Measurements from ENCODE around the gene CDH4. TPM values are rescaled to one million over a fixed set of nuclear protein-coding genes. Genes with fewer than 3 reads are reported as not detected.
A peak's percentile ranks its signal among the peaks of the same experiment; 100 is the strongest.

CDH4 gene
- total and polyA plus RNA-seq, 2 donors from 2014 or later = 1.1 TPM; not detected in 1

GRCh38 chr20:61898405-61898804, 646.3 kb downstream of the CDH4 start:
- DNase-seq = no peak
- H3K4me1 ChIP-seq (ENCODE audit: control insufficient read depth in 2 of 3, insufficient read depth in 2 of 3, low read depth in 1 of 3, low read length in 3 of 3) = peaks cover 0 to 4% (median 3%) of the 10 kb centered on the region in 3 donors
- no peak overlapping the region for H3K27ac ChIP-seq (ENCODE audit: low read depth in 2 of 2, low read length in 2 of 2)
- no peaks in the 10 kb centered on the region for H3K36me3 ChIP-seq (ENCODE audit: control insufficient read depth in 2 of 3, insufficient read depth in 3 of 3, low read length in 3 of 3)
- H3K27me3 ChIP-seq (ENCODE audit: control insufficient read depth, insufficient read depth, low read length) = no peaks in the 10 kb centered on the region
- no peak overlapping the region for H3K4me3 ChIP-seq (ENCODE audit: low read length in 3 of 3)
- H3K9ac ChIP-seq (ENCODE audit: low read length in 3 of 3) = no peak overlapping the region
- H3K9me3 ChIP-seq (ENCODE audit: control insufficient read depth in 2 of 3, insufficient read depth in 1 of 3, low read length in 3 of 3) = no peaks in the 10 kb centered on the region
- no peak for TF ChIP-seq CTCF (IDR thresholded peaks at IDR 0.05; ENCODE audit: borderline replicate concordance, extremely low read depth, insufficient read depth)
- intact Hi-C loops (cut with DNase I) = no loop called here
- no peak for FAIRE-seq

- Histone ChIP-seq H3K9ac (ENCODE audit: low read length in 3 of 3) (no peak overlapping the region), H3K4me1 (ENCODE audit: control insufficient read depth in 2 of 3, insufficient read depth in 2 of 3, low read depth in 1 of 3, low read length in 3 of 3) (peaks cover 0 to 4% (median 3%) of the 10 kb centered on the region in 3 donors), H3K27ac (ENCODE audit: low read depth in 2 of 2, low read length in 2 of 2) (no peak overlapping the region), H3K9me3 (ENCODE audit: control insufficient read depth in 2 of 3, insufficient read depth in 1 of 3, low read length in 3 of 3) (no peaks in the 10 kb centered on the region), H3K4me3 (ENCODE audit: low read length in 3 of 3) (no peak overlapping the region), H3K36me3 (ENCODE audit: control insufficient read depth in 2 of 3, insufficient read depth in 3 of 3, low read length in 3 of 3) (no peaks in the 10 kb centered on the region), H3K27me3 (ENCODE audit: control insufficient read depth, insufficient read depth, low read length) (no peaks in the 10 kb centered on the region)
- FAIRE-seq (no peak), DNase-seq (peak in 4 of 5 donors; percentile 66 to 80 (median 74))
- no peak for TF ChIP-seq CTCF (IDR thresholded peaks at IDR 0.05; ENCODE audit: borderline replicate concordance, extremely low read depth, insufficient read depth)
- intact Hi-C loops (cut with DNase I) = no loop called here
Observed at GRCh38 chr20:61900011-61900944, 648.2 kb downstream of the CDH4 start.

GRCh38 chr20:61900945-61901293, 648.9 kb downstream of the CDH4 start:
- no peak for FAIRE-seq
- no peak for DNase-seq

More at GRCh38 chr20:61900945-61901293, 648.9 kb downstream of the CDH4 start:
- H3K9ac ChIP-seq (ENCODE audit: low read length in 3 of 3) = no peak overlapping the region
- H3K27ac ChIP-seq (ENCODE audit: low read depth in 2 of 2, low read length in 2 of 2) = no peak overlapping the region
- no peak for TF ChIP-seq CTCF (IDR thresholded peaks at IDR 0.05; ENCODE audit: borderline replicate concordance, extremely low read depth, insufficient read depth)
- H3K4me3 ChIP-seq (ENCODE audit: low read length in 3 of 3) = no peak overlapping the region
- peaks cover 0 to 4% (median 3%) of the 10 kb centered on the region in 3 donors for H3K4me1 ChIP-seq (ENCODE audit: control insufficient read depth in 2 of 3, insufficient read depth in 2 of 3, low read depth in 1 of 3, low read length in 3 of 3)
- H3K27me3 ChIP-seq (ENCODE audit: control insufficient read depth, insufficient read depth, low read length) = no peaks in the 10 kb centered on the region
- no peaks in the 10 kb centered on the region for H3K36me3 ChIP-seq (ENCODE audit: control insufficient read depth in 2 of 3, insufficient read depth in 3 of 3, low read length in 3 of 3)
- H3K9me3 ChIP-seq (ENCODE audit: control insufficient read depth in 2 of 3, insufficient read depth in 1 of 3, low read length in 3 of 3) = no peaks in the 10 kb centered on the region
- intact Hi-C loops (cut with DNase I) = no loop called here

All from kidney (tissue), 14 donors.